ENCODE data around the gene ZNF808.

The ZNF808 gene

GRCh38 chr19:52535771-52536447 lies 8.4 kb downstream of the ZNF808 start:
- TF ChIP-seq TAF1 (IDR thresholded peaks at IDR 0.05; ENCODE audit: borderline replicate concordance, insufficient read depth, low read length) (no peak), POLR2AphosphoS5 (IDR thresholded peaks at IDR 0.05; ENCODE audit: low read depth, low read length) (no peak), FOXP2 (optimal IDR thresholded peaks at IDR 0.05; ENCODE audit: borderline replicate concordance, extremely low read depth, extremely low read length, insufficient read depth) (no peak), SIN3A (IDR thresholded peaks at IDR 0.05; ENCODE audit: borderline replicate concordance, insufficient read depth, low read length) (no peak)
- TF ChIP-seq, protein P1, sequence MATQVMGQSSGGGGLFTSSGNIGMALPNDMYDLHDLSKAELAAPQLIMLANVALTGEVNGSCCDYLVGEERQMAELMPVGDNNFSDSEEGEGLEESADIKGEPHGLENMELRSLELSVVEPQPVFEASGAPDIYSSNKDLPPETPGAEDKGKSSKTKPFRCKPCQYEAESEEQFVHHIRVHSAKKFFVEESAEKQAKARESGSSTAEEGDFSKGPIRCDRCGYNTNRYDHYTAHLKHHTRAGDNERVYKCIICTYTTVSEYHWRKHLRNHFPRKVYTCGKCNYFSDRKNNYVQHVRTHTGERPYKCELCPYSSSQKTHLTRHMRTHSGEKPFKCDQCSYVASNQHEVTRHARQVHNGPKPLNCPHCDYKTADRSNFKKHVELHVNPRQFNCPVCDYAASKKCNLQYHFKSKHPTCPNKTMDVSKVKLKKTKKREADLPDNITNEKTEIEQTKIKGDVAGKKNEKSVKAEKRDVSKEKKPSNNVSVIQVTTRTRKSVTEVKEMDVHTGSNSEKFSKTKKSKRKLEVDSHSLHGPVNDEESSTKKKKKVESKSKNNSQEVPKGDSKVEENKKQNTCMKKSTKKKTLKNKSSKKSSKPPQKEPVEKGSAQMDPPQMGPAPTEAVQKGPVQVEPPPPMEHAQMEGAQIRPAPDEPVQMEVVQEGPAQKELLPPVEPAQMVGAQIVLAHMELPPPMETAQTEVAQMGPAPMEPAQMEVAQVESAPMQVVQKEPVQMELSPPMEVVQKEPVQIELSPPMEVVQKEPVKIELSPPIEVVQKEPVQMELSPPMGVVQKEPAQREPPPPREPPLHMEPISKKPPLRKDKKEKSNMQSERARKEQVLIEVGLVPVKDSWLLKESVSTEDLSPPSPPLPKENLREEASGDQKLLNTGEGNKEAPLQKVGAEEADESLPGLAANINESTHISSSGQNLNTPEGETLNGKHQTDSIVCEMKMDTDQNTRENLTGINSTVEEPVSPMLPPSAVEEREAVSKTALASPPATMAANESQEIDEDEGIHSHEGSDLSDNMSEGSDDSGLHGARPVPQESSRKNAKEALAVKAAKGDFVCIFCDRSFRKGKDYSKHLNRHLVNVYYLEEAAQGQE (IDR thresholded peaks at IDR 0.05; ENCODE audit: insufficient read depth in 1 of 2, low read depth in 2 of 2, low read length in 2 of 2), result no peak

- no peak for TF ChIP-seq POLR2AphosphoS5 (IDR thresholded peaks at IDR 0.05; ENCODE audit: low read depth, low read length)
- no peak for TF ChIP-seq TAF1 (IDR thresholded peaks at IDR 0.05; ENCODE audit: borderline replicate concordance, insufficient read depth, low read length)
- TF ChIP-seq, protein P1 (IDR thresholded peaks at IDR 0.05; ENCODE audit: insufficient read depth in 1 of 2, low read depth in 2 of 2, low read length in 2 of 2), result no peak
- TF ChIP-seq SIN3A (IDR thresholded peaks at IDR 0.05; ENCODE audit: borderline replicate concordance, insufficient read depth, low read length), result no peak
- TF ChIP-seq FOXP2 (optimal IDR thresholded peaks at IDR 0.05; ENCODE audit: borderline replicate concordance, extremely low read depth, extremely low read length, insufficient read depth), result no peak
These were observed 9.0 kb downstream of the ZNF808 start for GRCh38 chr19:52536448-52536800.

GRCh38 chr19:52541608-52542007 lies 14.1 kb downstream of the ZNF808 start:
- TF ChIP-seq SIN3A (IDR thresholded peaks at IDR 0.05; ENCODE audit: borderline replicate concordance, insufficient read depth, low read length) (no peak), FOXP2 (optimal IDR thresholded peaks at IDR 0.05; ENCODE audit: borderline replicate concordance, extremely low read depth, extremely low read length, insufficient read depth) (no peak), POLR2AphosphoS5 (IDR thresholded peaks at IDR 0.05; ENCODE audit: low read depth, low read length) (no peak), TAF1 (IDR thresholded peaks at IDR 0.05; ENCODE audit: borderline replicate concordance, insufficient read depth, low read length) (no peak)
- TF ChIP-seq, protein P1 (IDR thresholded peaks at IDR 0.05; ENCODE audit: insufficient read depth in 1 of 2, low read depth in 2 of 2, low read length in 2 of 2), result no peak

DNA sequence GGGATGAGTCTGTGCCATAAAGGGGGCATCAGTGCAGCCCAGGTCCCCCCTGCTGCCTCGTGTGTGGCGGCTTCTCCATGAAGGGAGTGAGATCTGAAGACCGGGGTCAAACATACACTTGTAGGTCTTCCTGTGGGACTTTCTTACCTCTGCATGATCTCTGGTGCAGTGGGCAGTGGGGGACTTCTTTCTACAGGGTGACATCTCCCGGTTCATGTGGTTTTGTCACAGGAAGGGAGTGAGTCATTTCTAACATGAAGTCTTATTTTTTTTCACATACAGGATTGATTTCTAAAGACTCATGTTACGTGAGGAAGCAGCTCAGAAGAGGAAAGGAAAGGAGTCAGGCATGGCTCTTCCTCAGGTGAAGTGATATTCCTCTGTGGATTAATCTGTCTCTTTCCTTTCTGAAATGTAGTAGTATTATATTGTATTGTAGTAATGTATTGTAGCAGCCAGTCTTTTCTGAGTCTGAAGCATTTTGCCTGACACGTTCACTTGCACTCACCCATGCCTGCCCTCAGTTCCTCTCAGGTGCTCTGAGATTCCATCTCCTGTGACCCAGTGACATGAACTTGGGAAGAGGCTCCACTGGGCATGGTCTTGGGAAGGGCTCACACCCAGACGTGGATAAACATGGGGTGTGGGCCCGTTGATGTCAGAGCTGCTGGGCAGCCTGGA lies 15.7 kb downstream of the ZNF808 start:
- TF ChIP-seq POLR2AphosphoS5 (IDR thresholded peaks at IDR 0.05; ENCODE audit: low read depth, low read length) (no peak), TAF1 (IDR thresholded peaks at IDR 0.05; ENCODE audit: borderline replicate concordance, insufficient read depth, low read length) (no peak), SIN3A (IDR thresholded peaks at IDR 0.05; ENCODE audit: borderline replicate concordance, insufficient read depth, low read length) (no peak), FOXP2 (optimal IDR thresholded peaks at IDR 0.05; ENCODE audit: borderline replicate concordance, extremely low read depth, extremely low read length, insufficient read depth) (no peak)
- TF ChIP-seq, protein P1 (IDR thresholded peaks at IDR 0.05; ENCODE audit: insufficient read depth in 1 of 2, low read depth in 2 of 2, low read length in 2 of 2), result no peak
